Panc1 (cell line): ENCODE measurements around the gene PCED1B. TPM values are rescaled to one million over a fixed set of nuclear protein-coding genes. Genes with fewer than 3 reads are reported as not detected.
"Not testable (repeated sequence)": the region's sequence is repeated elsewhere in the genome, so short reads cannot be mapped to it uniquely, and the experiment has no call there.

Experiments
- ATAC-seq: fragments of 200-7000 bp; cut with Tn5 transposase; 2 replicates; pipeline ENCODE4 v1.9.1; 2020; ENCODE audit warnings: mild to moderate bottlenecking, moderate library complexity
- BruUV-seq: library from RNA; stranded (reverse); fragments of 400-500 nt; replicated peaks from 2 replicates; lab custom pipeline; 2021; lab: Mats Ljungman, UMichigan
- CTCF ChIA-PET: fragments of 300-600 bp; sonication (Branson Sonifier 250); formaldehyde crosslinking; loops from one replicate; lab custom pipeline; 2022; ENCODE audit warnings: antibody characterized with exemption; lab: Charles Lee
- POLR2A ChIA-PET: fragments of 300-600 bp; sonication (Branson Sonifier 250); formaldehyde crosslinking; loops from one replicate; lab custom pipeline; 2022; ENCODE audit warnings: antibody characterized with exemption; lab: Charles Lee
- DNase-seq: peaks from one replicate; pipeline ENCODE4 v3.0.0-alpha.2; 2010; ENCODE audit warnings: low read depth, low spot score
- H3K27ac ChIP-seq: 2 replicates; pipeline ENCODE4 v1.5.1; 2011; ENCODE audit warnings: mild to moderate bottlenecking, low read length, inconsistent platforms
- H3K27me3 ChIP-seq: fragments of 200-500 bp; sonication (Bioruptor generic); 2 replicates; pipeline ENCODE4 v1.6.0; 2014; ENCODE audit warnings: low read length, inconsistent platforms; ENCODE audit not compliant: control insufficient read depth, insufficient read depth
- H3K36me3 ChIP-seq: fragments of 200-500 bp; sonication (Bioruptor generic); 2 replicates; pipeline ENCODE4 v1.5.1; 2014; ENCODE audit warnings: inconsistent platforms, mild to moderate bottlenecking, low read length, moderate library complexity; ENCODE audit not compliant: control insufficient read depth, insufficient read depth
- H3K4me1 ChIP-seq: 2 replicates; pipeline ENCODE4 v1.5.1; 2011; ENCODE audit warnings: inconsistent platforms, mild to moderate bottlenecking, low read length, moderate library complexity; ENCODE audit not compliant: control insufficient read depth, insufficient read depth
- H3K4me3 ChIP-seq, 2 experiments: 2 replicates each; pipeline ENCODE4 v1.5.1; 2011 to 2012; ENCODE audit warnings: low read depth in 2 of 2, low read length in 2 of 2, mild to moderate bottlenecking in 2 of 2, inconsistent platforms in 1 of 2, moderate library complexity in 1 of 2
- H3K9me3 ChIP-seq: fragments of 200-500 bp; sonication (Bioruptor generic); 2 replicates; pipeline ENCODE4 v1.5.1; 2014; ENCODE audit warnings: low read depth, mild to moderate bottlenecking, inconsistent platforms, low read length, moderate library complexity; ENCODE audit not compliant: control insufficient read depth, insufficient read depth
- CTCF ChIP-seq: fragments of 450-650 bp; IDR thresholded peaks from 2 replicates; pipeline ENCODE4 v1.5.1; 2017; ENCODE audit warnings: mild to moderate bottlenecking
- POLR2AphosphoS5 ChIP-seq: IDR thresholded peaks from 2 replicates; pipeline ENCODE4 v1.6.1; 2012; ENCODE audit warnings: mild to moderate bottlenecking, low read depth, low read length, moderate library complexity
- REST ChIP-seq, 2 experiments: IDR thresholded peaks; 2 replicates each; pipeline ENCODE4 v1.6.1; 2011 to 2012; ENCODE audit warnings: low read depth in 2 of 2, control low read depth in 1 of 2, low read length in 1 of 2, mild to moderate bottlenecking in 1 of 2, moderate library complexity in 1 of 2; ENCODE audit not compliant: insufficient read depth in 1 of 2
- SIN3A ChIP-seq: IDR thresholded peaks from 2 replicates; pipeline ENCODE4 v1.6.1; 2012; ENCODE audit warnings: low read depth, mild to moderate bottlenecking, low read length, moderate library complexity, borderline replicate concordance; ENCODE audit not compliant: insufficient read depth
- TCF7L2 ChIP-seq: IDR thresholded peaks from 2 replicates; pipeline ENCODE4 v1.6.1; 2011; ENCODE audit warnings: mild to moderate bottlenecking, low read depth, low read length, inconsistent platforms
- in situ Hi-C: cut with HindIII; loops from 2 replicates; pipeline ENCODE4 v1.10.0; 2016; ENCODE audit warnings: low sequenced_read_pairs, low pct_unique_long_range_greater_than_20kb
- intact Hi-C: fragments of 100-400 bp; cut with micrococcal nuclease; formaldehyde crosslinking; loops from one replicate; pipeline ENCODE4 v1.10.0; 2022; ENCODE audit not compliant: unreplicated experiment
- total RNA-seq: library from RNA; stranded (reverse); gene quantifications from one replicate; pipeline ENCODE4 v1.2.1, GENCODE V29; 2021; ENCODE audit not compliant: unreplicated experiment

PCED1B gene
- total RNA-seq, 1 experiment from 2014 or later, result 0.82 TPM

- H3K27me3 ChIP-seq, result no peaks in the 10 kb centered on the region
- DNase-seq, result no peak
- H3K4me3 ChIP-seq, result no peak overlapping the region
- ChIA-PET POLR2A (no interaction called here), CTCF (no interaction called here)
- BruUV-seq, result no TSS peak
- in situ Hi-C loops, result no loop called here
- 0 out of 2 replicates have a peak, but pooled peaks cover 3% of the 10 kb centered on the region for H3K4me1 ChIP-seq
- intact Hi-C loops, result no loop called here
- no peak for TF ChIP-seq REST (IDR thresholded peaks at IDR 0.05; ENCODE audit: insufficient read depth in 1 of 2, low read depth in 2 of 2, low read length in 1 of 2)
- TF ChIP-seq TCF7L2, result no peak
- TF ChIP-seq CTCF, result no peak
- TF ChIP-seq POLR2AphosphoS5, result no peak
- no peak for TF ChIP-seq SIN3A
- no peak for ATAC-seq
- H3K27ac ChIP-seq, result no peak overlapping the region; the same call in 1 of the 2 replicates
- H3K36me3 ChIP-seq, result no peaks in the 10 kb centered on the region
- no peaks in the 10 kb centered on the region for H3K9me3 ChIP-seq
Measured at GRCh38 chr12:47216150-47216677, 136.8 kb downstream of the PCED1B start.

- ATAC-seq, in situ Hi-C loops, H3K36me3 ChIP-seq, H3K27me3 ChIP-seq, H3K4me3 ChIP-seq, POLR2A ChIA-PET, DNase-seq, intact Hi-C loops, H3K4me1 ChIP-seq, BruUV-seq, H3K9me3 ChIP-seq, CTCF ChIA-PET, H3K27ac ChIP-seq: not testable (repeated sequence)
Measured at GRCh38 chr12:47217595-47217869, 138.1 kb downstream of the PCED1B start.

- intact Hi-C loops, result no loop called here
- no peak for ATAC-seq
- no peak overlapping the region for H3K27ac ChIP-seq
- DNase-seq, result no peak
- in situ Hi-C loops, result no loop called here
- POLR2A ChIA-PET, result no interaction called here
- H3K27me3 ChIP-seq, result no peaks in the 10 kb centered on the region
- no TSS peak for BruUV-seq
- H3K9me3 ChIP-seq, result no peaks in the 10 kb centered on the region
- no peak overlapping the region for H3K4me3 ChIP-seq
- CTCF ChIA-PET, result interaction anchor here (0.6 to 0.7 kb wide), 2 partner anchors 11 to 615 kb away, joined by 6 to 12 read pairs; no protein-coding TSS in a partner anchor
- H3K4me1 ChIP-seq, result peaks cover 6% of the 10 kb centered on the region; the same call in 1 of the 2 replicates
- TF ChIP-seq POLR2AphosphoS5 (no peak), REST (IDR thresholded peaks at IDR 0.05; ENCODE audit: insufficient read depth in 1 of 2, low read depth in 2 of 2, low read length in 1 of 2) (no peak), SIN3A (no peak), CTCF (no peak)
- H3K36me3 ChIP-seq, result no peaks in the 10 kb centered on the region
Measured at GRCh38 chr12:47218191-47218654, 138.8 kb downstream of the PCED1B start.
